ENCODE results near the gene SRBD1. TPM values are rescaled to one million over a fixed set of nuclear protein-coding genes. Genes with fewer than 3 reads are reported as not detected.

The SRBD1 gene
- total RNA-seq, 1 experiment from 2014 or later = 5.8 TPM

- DNase-seq = no peak
- H3K4me3 ChIP-seq = peak overlapping the region; percentile 58
- H3K27me3 ChIP-seq = no peaks in the 10 kb centered on the region
- no peaks in the 10 kb centered on the region for H3K36me3 ChIP-seq
- no peaks in the 10 kb centered on the region for H3K9me3 ChIP-seq
Observed at GRCh38 chr2:45643095-45643494, 32.0 kb upstream of the SRBD1 start.

GRCh38 chr2:45640576-45640975 lies 29.5 kb upstream of the SRBD1 start:
- H3K27me3 ChIP-seq = no peaks in the 10 kb centered on the region
- H3K36me3 ChIP-seq = no peaks in the 10 kb centered on the region
- no peak overlapping the region for H3K4me3 ChIP-seq
- no peak for DNase-seq
- H3K9me3 ChIP-seq = no peaks in the 10 kb centered on the region

- H3K4me3 ChIP-seq = no peak overlapping the region
- H3K9me3 ChIP-seq = no peaks in the 10 kb centered on the region
- no peaks in the 10 kb centered on the region for H3K36me3 ChIP-seq
- no peaks in the 10 kb centered on the region for H3K27me3 ChIP-seq
- DNase-seq = peak; percentile 12
Observed at GRCh38 chr2:45637440-45637839, 26.4 kb upstream of the SRBD1 start.

GRCh38 chr2:45636008-45636407 lies 24.9 kb upstream of the SRBD1 start:
- H3K9me3 ChIP-seq = no peaks in the 10 kb centered on the region
- no peaks in the 10 kb centered on the region for H3K27me3 ChIP-seq
- no peak overlapping the region for H3K4me3 ChIP-seq
- H3K36me3 ChIP-seq = no peaks in the 10 kb centered on the region
- DNase-seq = no peak

- H3K36me3 ChIP-seq = no peaks in the 10 kb centered on the region
- no peak overlapping the region for H3K4me3 ChIP-seq
- no peaks in the 10 kb centered on the region for H3K27me3 ChIP-seq
- H3K9me3 ChIP-seq = no peaks in the 10 kb centered on the region
- DNase-seq = no peak
Observed at GRCh38 chr2:45634223-45634622, 23.2 kb upstream of the SRBD1 start.

- no peaks in the 10 kb centered on the region for H3K27me3 ChIP-seq
Observed at GRCh38 chr2:45631955-45632354, 20.9 kb upstream of the SRBD1 start.

GRCh38 chr2:45631319-45631718 lies 20.3 kb upstream of the SRBD1 start:
- Histone ChIP-seq H3K27me3 (no peaks in the 10 kb centered on the region), H3K36me3 (no peaks in the 10 kb centered on the region), H3K4me3 (no peak overlapping the region), H3K9me3 (no peaks in the 10 kb centered on the region)
- no peak for DNase-seq

More at GRCh38 chr2:45631955-45632354, 20.9 kb upstream of the SRBD1 start:
- Histone ChIP-seq H3K36me3 (no peaks in the 10 kb centered on the region), H3K4me3 (no peak overlapping the region), H3K9me3 (no peaks in the 10 kb centered on the region)
- DNase-seq = no peak

GRCh38 chr2:45629971-45630370 lies 18.9 kb upstream of the SRBD1 start:
- Histone ChIP-seq H3K27me3 (no peaks in the 10 kb centered on the region), H3K36me3 (no peaks in the 10 kb centered on the region), H3K9me3 (no peaks in the 10 kb centered on the region), H3K4me3 (no peak overlapping the region)
- DNase-seq = no peak

- DNase-seq = no peak
- H3K9me3 ChIP-seq = no peaks in the 10 kb centered on the region
- H3K4me3 ChIP-seq = no peak overlapping the region
- no peaks in the 10 kb centered on the region for H3K27me3 ChIP-seq
- H3K36me3 ChIP-seq = no peaks in the 10 kb centered on the region
Observed at GRCh38 chr2:45627911-45628310, 16.8 kb upstream of the SRBD1 start.

GRCh38 chr2:45626387-45627221 lies 15.5 kb upstream of the SRBD1 start:
- no peaks in the 10 kb centered on the region for H3K9me3 ChIP-seq
- H3K36me3 ChIP-seq = no peaks in the 10 kb centered on the region
- no peak overlapping the region for H3K4me3 ChIP-seq
- no peak for DNase-seq
- no peaks in the 10 kb centered on the region for H3K27me3 ChIP-seq

- Histone ChIP-seq H3K27me3 (no peaks in the 10 kb centered on the region), H3K4me3 (no peak overlapping the region), H3K9me3 (no peaks in the 10 kb centered on the region), H3K36me3 (no peaks in the 10 kb centered on the region)
- DNase-seq = no peak
Observed at GRCh38 chr2:45625824-45626223, 14.8 kb upstream of the SRBD1 start.

GRCh38 chr2:45623098-45623497 lies 12.0 kb upstream of the SRBD1 start:
- Histone ChIP-seq H3K27me3 (no peaks in the 10 kb centered on the region), H3K9me3 (no peaks in the 10 kb centered on the region), H3K4me3 (no peak overlapping the region), H3K36me3 (no peaks in the 10 kb centered on the region)
- no peak for DNase-seq

GRCh38 chr2:45622336-45623075 lies 11.4 kb upstream of the SRBD1 start:
- Histone ChIP-seq H3K4me3 (no peak overlapping the region), H3K27me3 (no peaks in the 10 kb centered on the region), H3K36me3 (no peaks in the 10 kb centered on the region), H3K9me3 (no peaks in the 10 kb centered on the region)
- DNase-seq = no peak

GRCh38 chr2:45617496-45617895 lies 6.4 kb upstream of the SRBD1 start:
- no peaks in the 10 kb centered on the region for H3K9me3 ChIP-seq
- DNase-seq = no peak
- H3K36me3 ChIP-seq = no peaks in the 10 kb centered on the region
- H3K4me3 ChIP-seq = no peak overlapping the region
- no peaks in the 10 kb centered on the region for H3K27me3 ChIP-seq

- peak; percentile 55 for DNase-seq
- Histone ChIP-seq H3K4me3 (no peak overlapping the region), H3K36me3 (no peaks in the 10 kb centered on the region), H3K27me3 (no peaks in the 10 kb centered on the region), H3K9me3 (no peaks in the 10 kb centered on the region)
Observed at GRCh38 chr2:45616658-45617411, 5.8 kb upstream of the SRBD1 start.

- Histone ChIP-seq H3K36me3 (no peaks in the 10 kb centered on the region), H3K27me3 (no peaks in the 10 kb centered on the region), H3K9me3 (no peaks in the 10 kb centered on the region), H3K4me3 (no peak overlapping the region)
- DNase-seq = peak; percentile 52
Observed at GRCh38 chr2:45614871-45615415, 3.9 kb upstream of the SRBD1 start.

GRCh38 chr2:45614330-45614729 lies 3.3 kb upstream of the SRBD1 start:
- Histone ChIP-seq H3K4me3 (no peak overlapping the region), H3K9me3 (no peaks in the 10 kb centered on the region), H3K27me3 (no peaks in the 10 kb centered on the region), H3K36me3 (no peaks in the 10 kb centered on the region)
- DNase-seq = peak; percentile 19
